HCT116 (cell line): ENCODE data around the gene SPATA3. TPM values are rescaled to one million over a fixed set of nuclear protein-coding genes. Genes with fewer than 3 reads are reported as not detected.

Experiments used
- ATAC-seq: fragments of 200-7000 bp; cut with Tn5 transposase; 2 replicates; pipeline ENCODE4 v1.9.1; 2020; ENCODE audit warnings: mild to moderate bottlenecking, moderate library complexity
- BruUV-seq: library from RNA; stranded (reverse); fragments of 400-500 nt; replicated peaks from 2 replicates; lab custom pipeline; 2021; lab: Mats Ljungman, UMichigan
- CTCF ChIA-PET: fragments of 300-600 bp; sonication (Branson Sonifier 250); formaldehyde crosslinking; loops from one replicate; lab custom pipeline; 2021; ENCODE audit warnings: antibody characterized with exemption; lab: Charles Lee
- POLR2A ChIA-PET: fragments of 300-600, 350-600 bp; sonication (Branson Sonifier 250); formaldehyde crosslinking; loops from one replicate; lab custom pipeline; 2021; ENCODE audit warnings: antibody characterized with exemption; lab: Charles Lee
- RAD21 ChIA-PET, 2 experiments: fragments of 300-600 bp; sonication (Branson Sonifier 250); formaldehyde crosslinking; loops; one replicate each; lab custom pipeline; 2023; ENCODE audit warnings: low total read pairs in 2 of 2; ENCODE audit not compliant: uncharacterized antibody in 2 of 2, unreplicated experiment in 2 of 2, low non-redundant PET in 1 of 2; lab: Charles Lee
- DNase-seq: peaks from one replicate; pipeline ENCODE4 v3.0.0-alpha.2; 2010; ENCODE audit warnings: low read depth, low spot score
- H2AFZ ChIP-seq: fragments of 200-600 bp; shearing (Covaris generic), sonication (generic); 2 replicates; pipeline ENCODE4 v1.6.1; 2017; ENCODE audit warnings: low read depth, mixed run types, mixed read lengths, antibody characterized with exemption, low read length; ENCODE audit not compliant: poor library complexity, severe bottlenecking
- H3K27ac ChIP-seq: 2 replicates; pipeline ENCODE4 v1.5.1; 2012; ENCODE audit warnings: low read depth, low read length
- H3K27me3 ChIP-seq: fragments of 200-600 bp; sonication (generic); 2 replicates; pipeline ENCODE4 v1.6.1; 2016; ENCODE audit warnings: mixed run types, low read length, mixed read lengths; ENCODE audit not compliant: insufficient read depth
- H3K36me3 ChIP-seq, 2 experiments: fragments of 200-500 bp in 1 of 2; fragments of 200-600 bp in 1 of 2; sonication (Bioruptor generic) in 1 of 2; sonication (generic) in 1 of 2; 2 replicates each; pipeline versions ENCODE4 v1.5.1 to v1.6.1; 2014 to 2016; ENCODE audit warnings: low read length in 2 of 2, inconsistent platforms in 1 of 2, mixed read lengths in 1 of 2, mixed run types in 1 of 2; ENCODE audit not compliant: insufficient read depth in 2 of 2, control insufficient read depth in 1 of 2
- H3K4me1 ChIP-seq, 2 experiments: fragments of 200-600 bp in 1 of 2; sonication (generic) in 1 of 2; 2 replicates each; pipeline versions ENCODE4 v1.5.1 to v1.6.1; 2012 to 2017; ENCODE audit warnings: low read length in 2 of 2, inconsistent platforms in 1 of 2, mild to moderate bottlenecking in 1 of 2, mixed read lengths in 1 of 2, mixed run types in 1 of 2, moderate library complexity in 1 of 2; ENCODE audit not compliant: insufficient read depth in 2 of 2, control insufficient read depth in 1 of 2
- H3K4me2 ChIP-seq: fragments of 200-600 bp; sonication (generic); 2 replicates; pipeline ENCODE4 v1.6.1; 2017; ENCODE audit warnings: mixed run types, low read length, mixed read lengths
- H3K4me3 ChIP-seq, 2 experiments: fragments of 200-600 bp in 1 of 2; sonication (generic) in 1 of 2; replicated peaks in 1 of 2; 2 replicates each; pipeline ENCODE4 v1.5.1; 2011 to 2016; ENCODE audit warnings: low read length in 2 of 2, control low read depth in 1 of 2, low read depth in 1 of 2, mild to moderate bottlenecking in 1 of 2, mixed read lengths in 1 of 2, mixed run types in 1 of 2
- H3K79me2 ChIP-seq: fragments of 200-600 bp; sonication (generic); 2 replicates; pipeline ENCODE4 v1.6.1; 2017; ENCODE audit warnings: mild to moderate bottlenecking, mixed run types, low read length, moderate library complexity, mixed read lengths; ENCODE audit not compliant: insufficient read depth
- H3K9ac ChIP-seq: fragments of 200-600 bp; sonication (generic); 2 replicates; pipeline ENCODE4 v1.6.1; 2016; ENCODE audit warnings: low read length, mixed read lengths
- H3K9me2 ChIP-seq: fragments of 200-600 bp; sonication (generic), shearing (Covaris generic); 2 replicates; pipeline ENCODE4 v1.6.1; 2017; ENCODE audit warnings: mixed run types, mild to moderate bottlenecking, moderate library complexity; ENCODE audit not compliant: insufficient read depth
- H3K9me3 ChIP-seq, 2 experiments: fragments of 200-500 bp in 1 of 2; fragments of 200-600 bp in 1 of 2; sonication (Bioruptor generic) in 1 of 2; sonication (generic) in 1 of 2; 2 replicates each; pipeline ENCODE4 v1.6.1; 2014 to 2017; ENCODE audit warnings: low read length in 2 of 2, mixed read lengths in 2 of 2, inconsistent platforms in 1 of 2, low read depth in 1 of 2, mild to moderate bottlenecking in 1 of 2, mixed run types in 1 of 2, moderate library complexity in 1 of 2; ENCODE audit not compliant: control insufficient read depth in 1 of 2, insufficient read depth in 1 of 2
- H4K20me1 ChIP-seq: fragments of 200-600 bp; sonication (generic), shearing (Covaris generic); 2 replicates; pipeline ENCODE4 v1.6.1; 2017; ENCODE audit warnings: mixed run types, mild to moderate bottlenecking, moderate library complexity; ENCODE audit not compliant: insufficient read depth
- CBX3 ChIP-seq: IDR thresholded peaks from 2 replicates; pipeline ENCODE4 v1.6.1; 2012; ENCODE audit warnings: low read depth
- CEBPB ChIP-seq: IDR thresholded peaks from 2 replicates; pipeline ENCODE4 v1.6.1; 2012; ENCODE audit warnings: low read depth
- CTCF ChIP-seq, 3 experiments: fragments of 200-600 bp in 1 of 3; sonication (generic) in 1 of 3; IDR thresholded peaks in 2 of 3; conservative IDR thresholded peaks in 1 of 3; 2 replicates each; pipeline ENCODE4 v1.5.1; 2012 to 2017; ENCODE audit warnings: low read depth in 2 of 3, low read length in 2 of 3, antibody characterized with exemption in 1 of 3, borderline replicate concordance in 1 of 3, control low read depth in 1 of 3, mild to moderate bottlenecking in 1 of 3, mixed read lengths in 1 of 3, mixed run types in 1 of 3, moderate library complexity in 1 of 3; ENCODE audit not compliant: insufficient read depth in 1 of 3
- EZH2 ChIP-seq: fragments of 200-600 bp; sonication (generic); IDR thresholded peaks from 2 replicates; pipeline ENCODE4 v1.6.1; 2017; ENCODE audit warnings: antibody characterized with exemption, mixed run types
- FOSL1 ChIP-seq: IDR thresholded peaks from 2 replicates; pipeline ENCODE4 v1.6.1; 2012; ENCODE audit warnings: low read depth
- MAX ChIP-seq: IDR thresholded peaks from 2 replicates; pipeline ENCODE4 v1.6.1; 2012
- POLR2A ChIP-seq: IDR thresholded peaks from 2 replicates; pipeline ENCODE4 v1.7.0; 2011; ENCODE audit warnings: borderline replicate concordance; ENCODE audit not compliant: insufficient read depth, insufficient read length; ENCODE audit errors: extremely low read depth
- REST ChIP-seq: IDR thresholded peaks from 2 replicates; pipeline ENCODE4 v1.6.1; 2012; ENCODE audit warnings: low read depth
- SIN3A ChIP-seq: IDR thresholded peaks from 2 replicates; pipeline ENCODE4 v1.6.1; 2012; ENCODE audit warnings: low read depth
- YY1 ChIP-seq: IDR thresholded peaks from 2 replicates; pipeline ENCODE4 v1.6.1; 2011; ENCODE audit warnings: low read length, low read depth, moderate library complexity, mild to moderate bottlenecking; ENCODE audit not compliant: insufficient replicate concordance; ENCODE audit errors: extremely low read depth
- ZBTB33 ChIP-seq: IDR thresholded peaks from 2 replicates; pipeline ENCODE4 v1.6.1; 2011; ENCODE audit warnings: mild to moderate bottlenecking, low read length, moderate library complexity; ENCODE audit not compliant: insufficient replicate concordance; ENCODE audit errors: extremely low read depth
- intact Hi-C: fragments of 100-400 bp; cut with micrococcal nuclease; formaldehyde crosslinking; loops from 2 replicates; pipeline ENCODE4 v1.10.0; 2022
- total RNA-seq: library from RNA; stranded (reverse); gene quantifications from one replicate; pipeline ENCODE4 v1.2.1, GENCODE V29; 2021; ENCODE audit not compliant: unreplicated experiment

The SPATA3 gene
- total RNA-seq, 1 experiment from 2014 or later = not detected

- DNase-seq (no peak), ATAC-seq (no peak)
- Histone ChIP-seq H4K20me1 (no peaks in the 10 kb centered on the region), H3K4me2 (no peak overlapping the region), H3K36me3 (no peaks in the 10 kb centered on the region), H3K9ac (no peak overlapping the region), H3K4me3 (no peak overlapping the region), H3K79me2 (no peaks in the 10 kb centered on the region), H3K9me3 (no peaks in the 10 kb centered on the region), H3K9me2 (no peaks in the 10 kb centered on the region), H2AFZ (no peak overlapping the region), H3K4me1 (peaks cover 4 to 6% of the 10 kb centered on the region in 2 experiments; a peak in 3 of 4 replicates), H3K27ac (no peak overlapping the region), H3K27me3 (no peaks in the 10 kb centered on the region)
- ChIA-PET POLR2A (no interaction called here), RAD21 (no interaction called here), CTCF (interaction anchor here (2.2 kb wide), 1 partner anchor 159 kb away, joined by 6 read pairs; no protein-coding TSS in a partner anchor)
- intact Hi-C loops = no loop called here
- BruUV-seq = no TSS peak
- TF ChIP-seq MAX (no peak), CTCF (IDR thresholded peaks at IDR 0.05 in 2 of 3, conservative IDR thresholded peaks at IDR 0.05 in 1 of 3; ENCODE audit: borderline replicate concordance in 1 of 3, insufficient read depth in 1 of 3, low read depth in 2 of 3, low read length in 2 of 3) (no peak), FOSL1 (no peak), REST (no peak), CBX3 (no peak), POLR2A (no peak), ZBTB33 (no peak), SIN3A (no peak), CEBPB (no peak), YY1 (no peak), EZH2 (no peak)
Measured at GRCh38 chr2:230983566-230983965, 12.4 kb upstream of the SPATA3 start.
